Measurements from ENCODE around the gene PRTG. TPM values are rescaled to one million over a fixed set of nuclear protein-coding genes. Genes with fewer than 3 reads are reported as not detected.
A peak's percentile ranks its signal among the peaks of the same experiment; 100 is the strongest.
"Not testable (repeated sequence)": the region's sequence is repeated elsewhere in the genome, so short reads cannot be mapped to it uniquely, and the experiment has no call there.

PRTG gene
- total and polyA plus RNA-seq, 5 experiments from 2014 or later = not detected

DNA sequence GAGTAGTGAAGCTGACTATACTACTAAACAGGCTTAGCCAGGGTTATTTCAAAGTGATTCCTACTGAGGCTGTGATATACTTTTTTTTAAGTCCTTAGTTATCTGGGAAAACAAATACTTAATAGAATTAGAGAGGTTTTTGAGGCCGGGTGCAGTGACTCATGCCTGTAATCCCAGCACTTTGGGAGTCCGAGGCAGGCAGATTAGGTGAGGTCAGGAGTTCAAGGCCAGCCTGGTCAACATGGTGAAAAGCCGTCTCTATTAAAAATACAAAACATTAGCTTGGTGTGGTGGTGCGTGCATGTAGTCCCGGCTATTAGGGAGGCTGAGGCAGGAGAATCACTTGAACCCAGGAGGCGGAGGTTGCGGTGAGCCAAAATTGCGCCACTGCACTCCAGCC, 34.2 kb downstream of the PRTG start:
- POLR2A ChIA-PET = no interaction called here
- H3K9me3 Mint-ChIP-seq = peaks cover 0 to 4% (median 0%) of the 10 kb centered on the region in 9 donors
- no peak for ATAC-seq
- H3K27me3 Mint-ChIP-seq = peaks cover 2 to 22% (median 6%) of the 10 kb centered on the region in 5 donors
- peak overlapping the region in 1 of 10 donors; percentile 90 for H3K27ac Mint-ChIP-seq
- no peak for DNase-seq
- H3K4me1 Mint-ChIP-seq = peaks cover 2 to 6% (median 5%) of the 10 kb centered on the region in 4 donors
- H3K36me3 Mint-ChIP-seq = no peaks in the 10 kb centered on the region
- no peak overlapping the region for H3K4me3 Mint-ChIP-seq

DNA sequence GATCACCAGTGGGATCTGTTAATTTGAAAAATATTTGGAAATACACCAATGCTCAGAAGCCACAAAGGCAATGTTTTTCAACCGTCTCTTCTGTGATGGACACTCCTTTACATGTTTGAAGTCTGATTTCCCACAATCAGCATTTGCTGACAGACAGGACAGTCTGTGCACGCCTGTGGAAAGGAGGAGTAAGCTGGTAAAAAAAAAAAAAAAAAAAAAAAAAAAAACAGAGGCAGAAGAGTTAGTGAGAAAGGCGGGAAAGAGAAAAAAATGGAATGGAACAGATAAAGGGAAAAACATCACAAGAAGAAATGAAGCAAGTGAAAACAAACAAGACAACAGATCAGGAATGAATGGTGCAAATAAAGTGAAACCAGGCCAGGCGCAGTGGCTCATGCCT, 35.0 kb downstream of the PRTG start:
- Mint-ChIP-seq H3K9me3 (peaks cover 0 to 4% (median 0%) of the 10 kb centered on the region in 9 donors), H3K36me3 (no peaks in the 10 kb centered on the region), H3K27me3 (peaks cover 2 to 22% (median 6%) of the 10 kb centered on the region in 5 donors), H3K4me1 (peaks cover 6 to 12% (median 9%) of the 10 kb centered on the region in 4 donors), H3K4me3 (no peak overlapping the region), H3K27ac (peak overlapping the region in 1 of 10 donors; percentile 40)
- ATAC-seq (no peak), DNase-seq (no peak)
- POLR2A ChIA-PET = no interaction called here

DNA sequence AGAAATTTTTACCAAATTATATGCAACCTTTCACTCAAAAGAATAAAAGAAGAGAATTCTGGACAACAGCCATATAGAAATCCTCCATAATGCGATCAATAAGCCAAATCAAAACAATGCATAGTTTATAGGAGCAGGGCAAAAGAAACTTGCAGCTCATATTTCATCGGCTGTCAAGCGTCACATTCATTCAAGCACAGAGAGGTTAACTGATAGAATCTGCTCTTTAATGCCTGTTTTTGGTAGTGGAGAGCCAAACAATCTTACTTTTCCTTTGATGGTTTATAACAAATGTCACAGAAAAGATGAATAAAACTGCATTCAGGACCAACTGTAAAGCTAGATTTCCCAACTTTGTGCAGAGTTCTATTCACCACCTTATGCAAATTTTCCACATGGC, 35.4 kb downstream of the PRTG start:
- peaks cover 0 to 4% (median 0%) of the 10 kb centered on the region in 9 donors for H3K9me3 Mint-ChIP-seq
- DNase-seq (no peak), ATAC-seq (no peak)
- no peak overlapping the region for H3K27ac Mint-ChIP-seq
- H3K36me3 Mint-ChIP-seq = no peaks in the 10 kb centered on the region
- POLR2A ChIA-PET = no interaction called here
- peaks cover 6 to 12% (median 9%) of the 10 kb centered on the region in 4 donors for H3K4me1 Mint-ChIP-seq
- H3K27me3 Mint-ChIP-seq = peaks cover 2 to 22% (median 6%) of the 10 kb centered on the region in 5 donors
- H3K4me3 Mint-ChIP-seq = no peak overlapping the region

DNA sequence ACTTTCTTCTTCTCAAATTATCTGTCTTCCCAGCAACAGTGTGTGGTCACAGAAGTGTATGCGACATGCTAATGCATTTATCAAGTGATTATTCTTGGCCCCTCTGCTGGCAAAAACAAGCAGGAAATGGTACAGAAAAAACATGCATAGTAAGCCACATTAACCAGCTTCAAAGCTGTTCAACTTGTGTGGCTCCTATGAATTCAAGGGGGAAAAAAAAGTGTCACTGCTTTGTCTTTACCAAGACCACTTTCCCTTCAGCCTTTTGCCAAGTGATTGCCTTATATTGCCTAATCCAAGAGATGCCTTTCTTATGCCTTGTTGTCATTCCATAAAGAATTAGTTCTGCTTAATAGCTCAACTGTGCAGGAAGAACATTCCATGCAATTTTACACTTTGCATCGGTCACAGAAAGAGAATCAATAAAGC, 39.1 kb downstream of the PRTG start:
- Mint-ChIP-seq H3K4me3 (no peak overlapping the region), H3K27ac (no peak overlapping the region), H3K36me3 (no peaks in the 10 kb centered on the region), H3K4me1 (peaks cover 6 to 12% (median 9%) of the 10 kb centered on the region in 4 donors), H3K27me3 (peaks cover 1 to 11% (median 4%) of the 10 kb centered on the region in 5 donors), H3K9me3 (peaks cover 0 to 4% (median 0%) of the 10 kb centered on the region in 9 donors)
- DNase-seq (peak in 2 of 10 donors; percentile 1), ATAC-seq (no peak)
- POLR2A ChIA-PET = no interaction called here

DNA sequence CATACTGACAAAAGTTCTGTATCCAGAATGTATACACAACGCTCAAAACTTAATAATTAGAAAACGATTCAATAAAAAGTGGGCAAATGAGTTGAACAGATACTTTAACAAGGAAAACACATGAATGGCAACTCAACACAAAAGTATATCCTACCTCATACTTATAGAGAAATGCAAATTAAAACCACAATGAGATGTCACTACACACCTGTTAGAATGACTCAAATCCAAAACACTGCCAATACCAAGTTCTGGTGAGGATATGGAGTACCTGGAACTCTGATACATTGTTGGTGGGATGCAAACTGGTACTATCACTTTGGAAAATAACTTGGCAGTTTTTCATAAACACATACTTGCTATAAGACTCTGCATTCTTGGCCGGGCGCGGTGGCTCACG, 42.1 kb downstream of the PRTG start:
- Mint-ChIP-seq H3K27me3 (peaks cover 1 to 8% (median 3%) of the 10 kb centered on the region in 5 donors), H3K27ac (no peak overlapping the region), H3K9me3 (no peaks in the 10 kb centered on the region), H3K4me1 (peaks cover 6 to 12% (median 9%) of the 10 kb centered on the region in 4 donors), H3K36me3 (no peaks in the 10 kb centered on the region), H3K4me3 (no peak overlapping the region)
- DNase-seq (no peak), ATAC-seq (no peak)
- POLR2A ChIA-PET = no interaction called here

DNA sequence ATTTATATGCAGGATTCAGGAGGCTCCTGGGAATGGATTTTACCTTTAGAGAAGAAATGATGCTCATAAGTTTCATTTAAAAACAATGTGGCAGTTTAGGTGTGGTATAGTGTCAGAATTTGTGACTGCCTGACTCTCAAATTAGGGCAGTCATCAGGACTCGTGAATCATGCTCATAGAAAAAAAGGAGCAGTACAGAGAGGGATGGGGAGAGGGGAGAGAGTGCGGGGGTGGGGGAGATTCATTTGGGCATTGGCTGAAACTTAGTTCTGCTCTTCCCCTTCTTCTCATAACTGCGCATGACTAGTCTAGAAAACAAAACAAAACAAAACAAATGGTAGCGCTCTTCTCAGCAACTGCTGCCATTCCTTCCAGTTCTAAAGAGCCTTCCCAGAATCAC, 44.3 kb downstream of the PRTG start:
- Mint-ChIP-seq H3K4me3 (no peak overlapping the region), H3K36me3 (no peaks in the 10 kb centered on the region)
- no peak for DNase-seq

DNA sequence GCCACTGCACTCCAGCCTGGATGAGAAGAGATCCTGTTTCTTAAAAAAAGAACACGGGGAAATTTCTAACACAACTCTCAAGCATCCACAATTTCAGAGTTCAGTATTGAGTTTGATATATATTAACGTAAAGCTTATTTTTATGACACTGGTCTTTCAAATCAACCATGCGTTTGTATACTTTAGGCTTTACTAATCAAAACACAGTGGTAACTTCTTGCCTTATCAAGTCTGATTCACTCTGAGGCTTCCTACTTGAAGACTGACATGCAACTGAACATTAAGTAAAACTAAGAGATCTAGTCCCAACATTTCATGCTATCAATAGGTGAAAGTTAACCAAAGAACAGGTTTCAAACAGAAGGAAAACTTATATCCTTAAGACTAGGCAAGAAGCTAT, 46.7 kb downstream of the PRTG start:
- H3K36me3 Mint-ChIP-seq = no peaks in the 10 kb centered on the region
- H3K27me3 Mint-ChIP-seq = peaks cover 0 to 8% (median 3%) of the 10 kb centered on the region in 5 donors
- H3K9me3 Mint-ChIP-seq = no peaks in the 10 kb centered on the region
- POLR2A ChIA-PET = no interaction called here
- H3K4me3 Mint-ChIP-seq = no peak overlapping the region
- ATAC-seq (no peak), DNase-seq (no peak)
- no peaks in the 10 kb centered on the region for H3K4me1 Mint-ChIP-seq
- H3K27ac Mint-ChIP-seq = no peak overlapping the region

More for the DNA sequence above, 44.3 kb downstream of the PRTG start:
- POLR2A ChIA-PET = no interaction called here
- Mint-ChIP-seq H3K27ac (no peak overlapping the region), H3K9me3 (no peaks in the 10 kb centered on the region), H3K4me1 (peaks cover 3 to 6% (median 4%) of the 10 kb centered on the region in 4 donors), H3K27me3 (peaks cover 0 to 8% (median 1%) of the 10 kb centered on the region in 5 donors)
- ATAC-seq = no peak

DNA sequence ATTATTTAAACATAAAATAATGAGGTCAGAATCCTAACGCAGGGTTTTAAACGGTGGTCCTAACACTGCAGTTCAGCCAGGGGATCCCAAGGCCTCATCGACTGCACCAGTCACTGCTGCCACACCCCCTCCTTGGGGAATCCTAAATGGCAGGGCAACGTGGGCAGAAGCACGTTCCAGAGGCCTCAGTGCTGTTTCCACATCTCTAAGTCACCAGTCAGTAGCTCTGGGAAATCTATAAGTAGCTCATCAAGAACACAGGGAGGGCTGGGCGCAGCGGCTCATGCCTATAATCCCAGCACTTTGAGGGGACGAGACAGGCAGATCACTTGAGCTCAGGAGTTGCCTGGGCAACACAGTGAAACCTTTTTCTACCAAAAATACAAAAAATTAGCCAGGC, 47.5 kb downstream of the PRTG start:
- ATAC-seq (no peak), DNase-seq (no peak)
- Mint-ChIP-seq H3K27me3 (peaks cover 0 to 8% (median 3%) of the 10 kb centered on the region in 5 donors), H3K4me3 (no peak overlapping the region), H3K27ac (no peak overlapping the region), H3K36me3 (no peaks in the 10 kb centered on the region), H3K4me1 (no peaks in the 10 kb centered on the region), H3K9me3 (no peaks in the 10 kb centered on the region)
- POLR2A ChIA-PET = no interaction called here

DNA sequence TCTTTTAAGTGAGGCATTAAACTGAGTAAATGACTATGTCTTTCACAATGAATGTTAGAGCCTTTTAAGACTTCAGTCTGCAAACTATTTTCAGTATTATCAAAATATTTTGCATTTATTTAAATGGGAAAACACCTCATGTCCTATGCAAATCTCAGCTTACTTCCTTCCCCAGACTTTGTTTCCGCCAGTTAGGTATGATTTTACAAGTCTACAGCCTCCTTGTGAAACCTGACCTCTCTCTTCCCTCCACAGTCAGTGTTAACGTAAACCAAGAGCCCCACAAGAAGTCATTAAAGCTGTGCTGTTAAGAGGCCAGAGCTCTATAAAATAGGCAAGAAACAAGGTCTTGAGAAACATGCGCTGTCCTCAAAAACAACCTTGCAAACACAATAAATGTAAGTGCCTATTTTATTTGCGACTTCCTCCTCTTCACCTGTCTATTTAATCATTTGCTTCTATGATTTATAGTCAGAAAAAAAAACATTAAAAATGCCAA, 48.3 kb downstream of the PRTG start:
- H3K9me3 Mint-ChIP-seq = no peaks in the 10 kb centered on the region
- DNase-seq = no peak
- H3K4me1 Mint-ChIP-seq = no peaks in the 10 kb centered on the region

DNA sequence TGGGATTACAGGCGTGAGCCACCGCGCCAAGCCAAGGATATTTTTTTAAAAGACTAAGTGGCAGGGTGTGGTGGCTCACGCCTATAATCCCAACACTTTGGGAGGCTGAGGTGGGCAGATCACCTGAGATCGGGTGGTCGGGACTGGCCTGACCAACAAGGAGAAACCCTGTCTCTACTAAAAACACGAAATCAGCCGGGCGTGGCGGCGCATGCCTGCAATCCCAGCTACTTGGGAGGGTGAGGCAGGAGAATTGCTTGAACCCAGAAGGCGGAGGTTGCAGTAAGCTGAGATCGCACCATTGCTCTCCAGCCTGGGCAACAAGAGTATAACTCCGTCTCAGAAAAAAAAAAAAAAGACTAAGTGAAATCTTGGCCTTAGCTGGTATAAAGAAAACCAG, 49.8 kb downstream of the PRTG start:
- H3K9me3 Mint-ChIP-seq, H3K4me1 Mint-ChIP-seq, ATAC-seq, H3K27ac Mint-ChIP-seq, H3K36me3 Mint-ChIP-seq, H3K4me3 Mint-ChIP-seq, POLR2A ChIA-PET, DNase-seq: not testable (repeated sequence)
- H3K27me3 Mint-ChIP-seq = peaks cover 0 to 11% (median 6%) of the 10 kb centered on the region in 5 donors

More for the DNA sequence above, 48.3 kb downstream of the PRTG start:
- Mint-ChIP-seq H3K4me3 (no peak overlapping the region), H3K36me3 (no peaks in the 10 kb centered on the region), H3K27me3 (peaks cover 0 to 8% (median 3%) of the 10 kb centered on the region in 5 donors), H3K27ac (no peak overlapping the region)
- POLR2A ChIA-PET = no interaction called here
- ATAC-seq = no peak

DNA sequence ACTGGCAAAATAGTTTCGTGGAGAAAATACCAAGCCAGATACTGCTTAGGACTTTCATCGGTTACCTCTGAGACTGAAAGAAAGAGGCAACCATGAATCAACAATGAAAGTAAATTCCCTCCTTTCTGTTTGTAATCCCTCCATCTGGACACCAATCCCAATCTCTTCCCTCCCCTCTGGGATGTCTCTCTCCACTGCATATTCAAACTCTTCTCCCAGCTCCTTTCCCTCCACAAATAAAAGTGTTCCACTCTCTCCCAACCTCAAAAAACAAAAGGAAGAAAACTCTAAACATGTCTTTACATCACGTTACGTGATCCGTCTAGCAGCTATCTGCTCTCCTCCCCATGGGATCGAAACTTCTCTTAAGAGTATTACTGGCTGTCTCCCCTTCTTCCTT, 55.2 kb downstream of the PRTG start:
- Mint-ChIP-seq H3K9me3 (no peaks in the 10 kb centered on the region), H3K27me3 (peaks cover 0 to 11% (median 5%) of the 10 kb centered on the region in 5 donors), H3K4me3 (no peak overlapping the region), H3K4me1 (peaks cover 0 to 2% (median 0%) of the 10 kb centered on the region in 4 donors), H3K27ac (no peak overlapping the region), H3K36me3 (no peaks in the 10 kb centered on the region)
- no peak for DNase-seq
- POLR2A ChIA-PET = no interaction called here
- no peak for ATAC-seq

DNA sequence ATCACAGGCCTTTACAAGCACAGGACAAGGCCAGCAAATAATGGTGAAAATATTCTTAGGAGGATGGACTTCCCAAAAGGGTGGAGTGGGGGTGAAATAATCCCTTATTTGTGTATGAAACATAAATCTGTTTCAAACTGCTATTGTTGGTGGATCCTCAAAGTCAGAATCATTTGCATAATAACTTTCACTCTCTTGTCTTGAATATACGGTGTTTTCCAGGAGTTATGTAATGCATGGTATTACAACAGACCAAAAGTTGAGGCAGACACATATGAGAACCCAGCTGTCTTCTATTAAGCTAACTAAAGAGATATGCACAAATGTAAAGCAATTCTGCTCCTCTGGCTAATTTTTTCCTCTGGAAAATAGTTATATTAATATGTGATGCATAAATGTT, 57.7 kb downstream of the PRTG start:
- H3K4me3 Mint-ChIP-seq = no peak overlapping the region
- POLR2A ChIA-PET = no interaction called here
- peaks cover 0 to 6% (median 2%) of the 10 kb centered on the region in 4 donors for H3K4me1 Mint-ChIP-seq
- no peaks in the 10 kb centered on the region for H3K36me3 Mint-ChIP-seq
- H3K27ac Mint-ChIP-seq = no peak overlapping the region
- DNase-seq = no peak
- ATAC-seq = no peak
- no peaks in the 10 kb centered on the region for H3K9me3 Mint-ChIP-seq
- peaks cover 0 to 11% (median 5%) of the 10 kb centered on the region in 5 donors for H3K27me3 Mint-ChIP-seq

DNA sequence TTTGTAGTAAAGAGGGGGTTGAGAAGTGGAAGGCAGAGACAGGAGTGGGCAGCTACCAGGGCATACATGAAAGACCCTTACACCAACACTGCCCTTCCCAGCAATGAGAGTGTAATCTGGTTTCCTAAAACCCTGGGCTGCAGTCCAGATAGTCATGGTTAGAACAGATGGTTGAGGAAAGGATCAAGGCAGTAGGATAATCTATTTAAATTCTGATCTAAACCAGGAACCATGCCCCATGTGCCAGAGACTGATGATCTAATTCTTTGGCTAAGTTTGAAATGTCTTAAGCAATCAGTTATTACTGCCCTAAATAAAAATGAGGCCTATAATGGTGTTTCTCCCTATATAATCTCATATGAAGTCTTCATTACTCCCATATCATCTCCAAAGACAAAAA, 59.6 kb downstream of the PRTG start:
- Mint-ChIP-seq H3K27ac (no peak overlapping the region), H3K36me3 (no peaks in the 10 kb centered on the region), H3K4me1 (peaks cover 0 to 6% (median 2%) of the 10 kb centered on the region in 4 donors), H3K4me3 (no peak overlapping the region), H3K27me3 (peaks cover 0 to 7% (median 3%) of the 10 kb centered on the region in 5 donors), H3K9me3 (no peaks in the 10 kb centered on the region)
- DNase-seq (no peak), ATAC-seq (no peak)
- POLR2A ChIA-PET = no interaction called here

DNA sequence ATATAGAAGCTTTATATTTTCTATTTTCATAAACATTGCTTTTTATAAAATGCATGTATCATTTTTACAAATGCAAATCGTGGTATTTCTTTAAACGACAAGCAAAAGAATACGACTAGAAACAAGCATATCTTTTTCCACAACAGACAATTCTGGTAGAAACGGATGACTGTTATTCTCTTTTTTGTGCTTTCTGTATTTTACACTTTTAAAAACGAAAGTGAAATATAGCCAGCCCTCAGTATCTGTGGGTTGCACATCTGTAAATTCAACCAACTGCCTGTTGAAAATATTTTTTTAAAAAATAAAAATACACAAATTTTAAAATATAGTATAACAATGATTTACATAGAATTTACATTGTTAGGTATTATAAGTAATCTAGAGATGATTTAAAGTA, 61.3 kb downstream of the PRTG start:
- POLR2A ChIA-PET = interaction anchor here (0.6 kb wide), 1 partner anchor 91 kb away, joined by 5 read pairs; no protein-coding TSS in a partner anchor
- H3K36me3 Mint-ChIP-seq = no peaks in the 10 kb centered on the region
- DNase-seq = peak in 1 of 10 donors; percentile 2
- no peak for ATAC-seq
- peaks cover 0 to 6% (median 2%) of the 10 kb centered on the region in 4 donors for H3K4me1 Mint-ChIP-seq
- H3K27ac Mint-ChIP-seq = no peak overlapping the region
- H3K27me3 Mint-ChIP-seq = peaks cover 0 to under 1% (median 0%) of the 10 kb centered on the region in 5 donors
- H3K4me3 Mint-ChIP-seq = peak overlapping the region in 1 of 10 donors; percentile 17
- H3K9me3 Mint-ChIP-seq = no peaks in the 10 kb centered on the region

All from naive thymus-derived CD8-positive, alpha-beta T cell (primary cell).